HG03378 (cell line): ENCODE measurements around the gene SNRK.

ENCODE experiments used
- ATAC-seq: cut with Tn5 transposase; IDR thresholded peaks from one replicate; pipeline ENCODE4 v1.9.1; 2021; ENCODE audit warnings: mild to moderate bottlenecking, moderate library complexity; ENCODE audit not compliant: unreplicated experiment

Gene SNRK

DNA sequence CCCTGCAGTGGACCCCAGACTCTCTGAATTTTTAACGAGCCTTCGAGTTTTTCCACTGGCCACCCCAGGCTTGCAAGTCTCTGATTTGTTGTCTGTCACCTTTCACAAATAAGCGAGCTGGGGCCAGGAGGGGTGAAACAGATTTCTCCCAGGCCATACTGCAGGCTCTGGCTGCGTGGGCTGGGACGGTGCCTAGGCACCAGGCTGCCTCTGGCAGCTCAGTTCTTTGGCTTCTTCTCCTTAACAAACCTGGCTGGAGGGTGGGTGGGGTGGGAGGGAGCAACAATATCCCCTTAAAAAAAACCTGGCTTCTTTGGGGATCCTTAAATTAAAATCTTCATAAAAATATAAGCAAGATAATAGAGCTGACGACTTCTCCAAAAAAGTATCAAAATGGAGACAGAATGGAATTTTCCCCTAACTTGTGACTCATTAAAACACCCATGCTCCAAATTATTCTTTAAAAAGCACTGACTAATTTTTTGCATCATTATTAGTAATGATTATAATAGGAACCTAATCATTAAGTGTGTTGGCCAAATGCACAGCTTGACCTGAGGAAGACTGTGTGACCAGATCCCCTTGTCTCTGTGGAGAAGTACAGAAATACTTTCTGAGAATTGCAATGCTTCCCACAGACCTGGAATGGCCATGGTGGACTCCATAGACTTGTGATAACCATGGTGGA is 84.1 kb downstream of the SNRK start:
- no peak for ATAC-seq

- no peak for ATAC-seq
Observed at GRCh38 chr3:43371494-43371893, 85.2 kb downstream of the SNRK start.

DNA sequence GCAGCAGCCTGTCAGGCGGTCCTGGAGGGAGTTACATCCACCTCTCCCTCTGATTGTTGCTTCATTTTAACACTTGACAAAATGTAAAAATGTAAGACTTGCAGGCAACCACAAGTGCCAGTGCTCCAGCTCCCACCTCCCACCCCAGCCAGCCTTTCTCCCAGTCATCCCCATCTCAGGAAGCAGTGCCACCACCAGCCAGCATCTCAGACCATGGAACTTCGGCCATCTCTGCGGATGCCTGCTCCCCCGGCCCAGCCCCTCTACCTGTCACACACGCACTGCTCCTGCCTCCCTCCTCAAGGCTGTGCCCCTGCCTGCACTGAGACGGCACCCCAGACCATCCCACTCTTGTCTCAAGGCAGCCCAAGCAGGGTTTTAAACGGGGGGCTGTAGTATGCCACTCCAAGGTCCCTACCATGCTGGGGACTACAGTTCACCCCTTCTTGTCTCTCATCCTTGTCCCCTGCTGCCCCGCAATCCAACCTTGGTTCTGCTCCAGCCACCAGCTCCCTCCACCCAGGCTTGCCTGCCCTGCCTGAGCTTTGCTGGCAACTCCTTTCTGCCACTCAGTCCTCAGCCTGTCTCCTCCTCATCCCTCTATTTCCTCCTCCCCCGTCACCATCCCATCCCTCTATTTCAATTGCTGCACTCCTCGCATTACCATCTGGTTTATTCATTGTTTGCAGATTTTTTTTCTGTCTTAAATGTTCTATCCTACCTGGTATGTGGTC is 85.8 kb downstream of the SNRK start:
- ATAC-seq = no peak

DNA sequence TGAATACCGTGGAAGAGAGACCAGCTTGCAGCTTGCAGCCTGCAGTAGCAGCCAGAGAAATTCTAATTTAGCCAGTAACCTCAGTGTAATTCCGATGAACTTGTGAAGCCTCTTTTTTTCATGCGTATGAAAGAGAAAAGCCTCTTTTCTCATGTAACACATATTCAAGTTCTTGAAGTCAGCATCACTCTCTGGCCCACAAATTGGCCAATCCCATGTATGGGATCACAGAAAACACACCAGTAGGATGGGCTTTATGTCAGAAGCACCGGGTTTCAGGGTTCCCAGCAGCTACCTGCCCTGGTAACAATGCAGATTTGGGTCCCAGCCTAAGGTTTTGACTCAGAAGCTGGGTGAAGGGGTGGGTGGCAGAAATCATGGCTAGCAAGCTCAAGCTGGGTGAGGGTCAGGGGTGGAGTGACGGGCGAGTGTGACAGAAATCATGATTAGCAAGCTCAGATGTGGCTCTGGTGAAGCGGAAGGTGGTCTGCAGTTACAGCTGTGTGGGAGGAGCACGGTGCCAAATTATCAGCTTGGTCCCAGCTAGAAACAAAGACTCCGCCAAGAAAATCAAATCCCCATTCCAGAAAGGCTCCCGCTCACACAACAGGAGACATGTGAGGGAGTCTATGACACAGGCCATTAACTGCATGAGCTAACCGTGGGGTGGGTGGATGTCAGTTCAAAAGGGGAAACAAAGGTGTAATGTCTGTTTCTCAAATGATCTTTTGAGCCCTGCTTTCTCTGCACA is 86.6 kb downstream of the SNRK start:
- no peak for ATAC-seq

- no peak for ATAC-seq
Observed at GRCh38 chr3:43373560-43373928, 87.2 kb downstream of the SNRK start.

DNA sequence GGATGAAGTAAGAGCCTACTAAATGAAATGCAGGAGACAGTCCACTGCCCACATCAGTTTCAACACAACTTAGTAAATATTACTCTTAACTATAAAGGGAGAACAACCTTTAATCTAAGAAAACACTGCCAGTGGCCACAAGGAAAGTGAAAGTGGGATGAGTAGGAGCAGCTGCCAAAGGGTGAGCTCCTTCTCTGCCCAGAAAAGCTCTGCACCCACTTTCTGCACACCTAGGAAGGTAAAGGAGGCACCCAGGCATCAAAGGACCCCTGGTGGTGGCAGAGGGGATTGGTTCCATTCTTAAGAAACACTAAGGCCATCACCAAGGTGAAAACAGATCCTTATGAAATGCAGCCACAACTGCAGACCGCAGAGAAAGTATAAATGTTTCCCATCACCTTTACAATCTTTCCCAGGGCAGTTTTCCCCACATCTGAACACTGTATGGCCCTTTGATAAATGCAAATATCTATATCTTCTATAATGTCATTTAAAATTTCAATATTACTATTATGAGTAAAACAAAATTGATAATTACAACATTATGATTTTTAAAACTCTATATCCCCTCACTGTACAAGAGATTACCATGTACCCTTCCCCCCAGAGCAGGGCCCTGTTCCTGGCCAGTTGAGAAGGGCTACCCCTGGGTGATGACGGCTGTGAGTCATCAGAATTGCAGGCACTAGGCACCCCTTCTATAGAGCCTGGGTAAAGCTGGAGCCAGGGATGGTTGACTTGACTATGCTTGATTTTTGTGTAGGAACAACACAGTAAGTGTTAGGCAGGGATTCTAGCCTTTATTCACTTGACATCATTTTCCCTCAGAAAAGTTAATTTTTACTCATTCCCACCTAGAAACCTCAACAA is 92.0 kb downstream of the SNRK start:
- no peak for ATAC-seq

DNA sequence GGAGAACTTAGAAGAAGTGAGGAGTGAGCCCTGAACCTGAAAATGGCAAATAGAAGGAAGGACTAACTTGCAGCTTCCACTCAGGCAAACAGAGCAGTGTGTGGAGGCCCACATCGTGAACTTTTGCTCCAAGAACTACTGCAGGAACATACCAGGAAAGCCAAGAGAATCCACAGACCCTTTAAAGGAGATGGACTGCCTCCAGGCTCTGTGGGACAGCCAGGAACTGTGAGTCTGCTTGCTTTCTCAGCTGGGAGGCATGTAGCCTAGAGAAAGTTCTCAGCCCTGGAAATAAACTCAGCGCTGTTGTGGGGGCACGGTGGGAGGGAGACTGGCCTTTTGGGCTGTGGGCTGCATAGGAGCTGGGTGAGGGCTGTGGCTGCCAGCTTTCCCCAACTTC is 93.0 kb downstream of the SNRK start:
- ATAC-seq = no peak

- no peak for ATAC-seq
Observed at GRCh38 chr3:43388175-43388574, 101.8 kb downstream of the SNRK start.

DNA sequence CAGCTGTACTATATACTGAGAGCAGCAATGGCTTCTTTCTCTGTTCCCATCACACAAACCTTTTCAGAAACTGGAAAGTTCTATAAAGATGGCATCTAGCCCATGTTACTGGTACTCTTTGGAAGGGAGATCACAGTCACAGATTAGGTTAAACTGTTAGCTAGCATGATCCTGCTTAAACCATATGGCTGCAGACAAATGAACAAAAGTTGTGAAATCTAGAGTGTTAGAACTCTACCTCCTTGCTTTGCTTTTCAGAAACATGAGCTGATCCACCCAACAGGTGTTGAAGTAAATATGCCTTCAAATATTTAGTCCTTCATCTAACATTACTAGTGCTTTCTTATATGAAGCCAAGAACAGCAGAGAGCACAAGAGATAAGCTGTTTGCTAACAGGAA is 102.6 kb downstream of the SNRK start:
- ATAC-seq = no peak

DNA sequence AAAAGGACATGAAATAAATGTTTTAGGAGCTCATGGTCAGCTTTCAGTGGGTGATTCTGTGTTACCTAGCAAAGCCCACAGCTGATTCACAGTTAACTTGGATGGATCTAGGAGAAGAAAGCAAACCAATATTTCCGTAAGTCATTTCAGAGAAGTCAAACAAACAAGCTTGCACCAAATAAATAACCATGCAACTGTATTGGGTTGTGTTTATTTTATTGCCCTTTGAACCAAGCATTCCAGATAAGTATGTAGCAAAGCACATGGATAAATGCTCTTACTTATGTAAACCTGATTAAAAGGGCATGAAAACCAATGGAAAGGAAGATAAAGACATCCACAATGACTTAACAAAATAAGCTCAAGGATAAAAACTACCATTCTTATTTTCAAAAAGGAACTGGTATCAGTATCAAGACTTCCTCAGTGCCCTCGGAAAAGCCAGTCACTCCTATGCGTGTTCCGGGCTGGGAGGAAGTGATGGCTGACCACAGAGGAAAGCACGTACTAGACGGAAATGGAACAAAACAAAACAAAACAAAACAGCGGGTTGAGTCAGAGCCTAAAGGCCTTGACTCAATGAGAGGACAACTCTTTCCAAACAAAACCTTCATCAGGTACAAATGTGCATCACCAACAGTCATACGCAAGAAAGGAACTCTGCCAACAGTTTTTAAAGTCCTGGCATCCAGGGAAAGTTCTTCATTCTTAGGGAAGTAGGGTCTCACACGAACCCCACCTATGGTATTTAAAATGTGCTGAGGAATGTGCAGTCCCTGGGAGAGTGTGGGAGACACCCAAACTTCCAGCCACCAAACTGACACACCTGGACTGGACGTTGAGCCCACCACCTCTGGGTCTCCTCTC is 103.3 kb downstream of the SNRK start:
- no peak for ATAC-seq

GRCh38 chr3:43390255-43390588 is 103.9 kb downstream of the SNRK start:
- no peak for ATAC-seq

DNA sequence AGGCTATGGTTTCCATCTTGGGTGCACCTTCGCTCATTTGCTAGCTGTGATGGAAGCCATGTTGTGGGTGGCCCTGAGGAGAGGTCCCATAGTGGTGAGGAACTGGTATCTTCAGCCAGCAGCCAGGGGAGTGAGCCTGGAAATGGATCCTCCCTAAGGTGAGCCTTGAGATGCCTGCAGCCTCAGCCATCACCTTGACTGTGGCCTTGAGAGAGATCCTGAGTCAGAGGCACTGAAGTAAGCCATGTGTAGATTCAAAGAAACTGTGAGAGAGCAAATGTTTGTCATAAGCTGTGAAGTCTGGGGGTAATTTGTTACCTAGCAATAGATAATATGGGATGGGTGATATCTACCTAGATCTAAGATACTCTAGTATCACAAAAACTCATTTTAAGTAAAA is 105.3 kb downstream of the SNRK start:
- no peak for ATAC-seq

DNA sequence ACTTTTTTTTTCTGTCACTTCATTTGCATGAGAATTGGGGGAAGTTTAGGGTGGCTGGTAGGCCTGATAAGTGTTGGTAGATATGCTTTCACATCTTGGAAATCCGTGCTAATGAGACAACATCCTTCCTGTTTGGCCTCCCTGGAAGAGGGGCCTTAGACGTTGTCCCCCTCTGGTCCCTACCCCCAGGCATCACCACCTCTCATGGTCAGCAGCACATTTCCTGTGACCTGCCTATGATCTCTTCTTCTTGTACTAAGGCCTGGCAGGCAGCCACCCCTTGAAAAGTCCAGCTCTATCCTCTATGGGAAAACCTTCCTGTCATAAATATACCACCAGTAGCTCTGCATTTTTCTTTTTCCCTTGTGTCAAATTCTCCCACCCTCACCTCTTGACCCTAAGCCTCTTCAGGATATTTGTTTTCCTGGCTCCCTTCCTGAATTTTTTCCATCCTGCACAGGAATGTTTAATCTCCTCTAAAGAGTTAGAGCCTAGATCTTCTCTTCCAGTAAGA is 107.8 kb downstream of the SNRK start:
- no peak for ATAC-seq

DNA sequence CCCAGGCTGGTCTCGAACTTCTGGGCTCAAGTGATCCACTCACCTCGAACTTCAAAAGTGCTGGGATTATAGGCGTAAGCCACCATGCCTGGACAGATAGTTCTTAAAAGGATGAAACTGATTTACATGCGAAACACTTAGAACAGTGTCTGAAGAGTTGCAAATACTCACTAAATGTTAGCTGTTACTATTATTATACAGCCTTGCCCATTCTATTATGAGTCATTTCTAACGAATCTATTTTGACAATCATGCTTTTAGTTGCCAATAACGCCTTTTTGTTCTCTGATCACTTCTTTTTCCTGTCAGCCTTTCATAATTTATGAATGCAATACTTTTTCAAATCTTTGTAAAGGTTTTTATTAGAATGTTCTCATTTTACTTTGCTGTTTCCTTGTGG is 112.7 kb downstream of the SNRK start:
- ATAC-seq = no peak

DNA sequence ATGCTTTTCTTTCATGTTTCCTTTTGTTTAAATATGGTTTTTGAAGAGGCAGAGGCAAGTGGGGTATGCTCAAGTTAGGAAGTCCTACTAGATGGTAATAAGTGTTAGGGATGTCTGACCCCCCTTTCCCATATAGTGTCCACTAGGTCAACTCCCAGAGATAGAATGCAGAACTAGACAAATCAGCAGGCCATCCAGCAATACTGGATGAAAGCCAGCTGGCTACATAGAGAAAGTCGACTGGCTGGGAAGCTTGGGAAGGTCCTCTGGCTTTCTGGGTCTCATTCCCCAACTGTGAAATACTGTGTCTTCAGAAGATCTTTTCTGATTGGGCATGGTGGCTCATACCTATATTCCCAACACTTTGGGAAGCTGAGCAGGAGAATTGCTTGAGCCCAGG is 113.8 kb downstream of the SNRK start:
- ATAC-seq = no peak
